Stimulated activated CD4-positive, alpha-beta T cell treated with anti-CD3 and anti-CD28 coated beads, Interleukin-4, amount 100 ng/mL, for 48 hours (primary cell): ENCODE results near the gene RALGPS1.

ENCODE experiments used
- DNase-seq, 2 donors: peaks; one replicate each; pipeline ENCODE4 v3.0.0-alpha.2; 2020; ENCODE audit warnings: low read depth in 2 of 2

The RALGPS1 gene

DNA sequence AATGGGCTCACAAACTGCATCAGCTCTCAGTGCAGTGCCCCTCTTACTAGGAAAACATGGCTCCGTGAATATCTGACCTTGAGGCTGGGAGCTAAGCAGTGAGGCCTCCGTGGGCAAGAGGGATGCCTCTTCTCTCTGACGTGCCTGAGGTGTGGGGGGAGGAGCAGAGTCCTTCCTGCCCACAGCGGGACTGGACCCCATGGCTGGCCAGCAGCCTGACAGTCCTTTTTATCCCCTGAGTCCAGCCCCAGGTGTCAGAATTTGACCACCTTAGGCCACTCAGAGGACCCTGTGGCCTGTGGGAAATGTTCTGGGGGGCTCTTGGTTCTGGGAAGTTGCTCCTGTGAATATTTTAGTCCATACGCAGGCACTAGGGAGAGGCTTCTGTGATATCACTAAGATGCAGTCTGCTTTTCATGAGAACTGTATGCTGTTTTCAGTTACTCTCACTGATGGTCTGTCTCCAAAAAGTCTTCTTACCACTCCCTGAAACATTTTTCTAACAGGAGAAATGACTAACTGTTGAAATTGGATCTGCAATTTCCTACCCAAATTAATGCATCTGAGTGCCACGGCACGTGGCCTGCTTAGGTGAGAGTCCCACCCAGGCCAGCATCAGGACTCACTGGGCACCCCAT is 184.5 kb downstream of the RALGPS1 start:
- DNase-seq: no peak

DNA sequence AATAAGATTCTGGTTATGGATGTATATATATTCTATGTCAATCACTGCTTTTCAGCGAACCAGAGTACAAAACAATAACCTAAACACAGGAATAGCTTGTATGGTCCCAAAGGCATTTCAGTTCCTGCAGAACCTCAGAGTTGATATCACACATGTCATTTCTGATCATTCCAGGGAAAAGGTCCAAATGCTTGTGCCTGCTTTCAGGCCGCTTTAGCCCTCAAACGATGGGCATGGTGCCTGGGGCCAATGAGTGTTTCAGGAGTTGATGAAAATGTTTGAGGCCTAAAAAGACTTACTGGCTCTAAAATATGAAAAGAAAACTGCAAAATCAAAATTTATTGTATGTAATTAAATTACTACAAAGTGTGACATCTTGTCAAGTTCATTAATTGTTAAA is 185.1 kb downstream of the RALGPS1 start:
- DNase-seq: no peak

DNA sequence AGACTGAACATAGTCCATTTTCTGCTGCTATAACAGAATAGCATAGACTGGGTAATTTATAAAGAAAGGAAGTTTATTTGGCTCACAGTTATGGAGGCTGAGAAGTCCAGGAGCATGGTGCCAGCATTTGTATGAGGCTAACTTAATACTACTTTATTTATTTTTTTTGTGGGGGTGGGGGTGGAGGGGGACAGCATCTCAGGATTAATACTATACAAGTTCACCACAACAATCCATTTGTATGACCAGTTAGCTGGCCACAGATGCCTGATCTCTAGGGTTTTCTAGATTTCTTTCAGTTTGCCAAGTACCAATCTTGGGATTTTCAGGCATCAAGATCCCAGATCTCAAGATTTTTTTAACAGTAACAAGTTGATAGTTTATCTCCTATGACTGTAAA is 187.6 kb downstream of the RALGPS1 start:
- DNase-seq: no peak

DNA sequence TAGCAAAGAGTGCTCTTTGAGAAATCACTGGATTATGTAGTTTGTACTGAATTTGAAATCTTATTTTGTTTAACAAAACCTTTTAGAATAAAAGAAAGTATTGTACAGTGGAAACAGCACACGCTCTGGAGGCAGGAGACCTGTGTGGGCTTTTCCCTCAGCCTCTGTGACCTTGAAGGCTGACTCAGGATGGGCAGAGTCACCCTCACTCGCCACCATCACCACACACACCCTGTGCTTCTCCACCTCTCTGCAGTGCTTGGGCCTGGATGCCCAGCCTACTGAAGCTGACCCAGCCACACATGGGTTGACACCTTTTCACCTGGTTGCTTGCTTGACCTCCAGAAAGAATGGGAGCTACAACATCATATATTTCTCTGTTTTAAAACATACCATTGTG is 188.2 kb downstream of the RALGPS1 start:
- no peak for DNase-seq

DNA sequence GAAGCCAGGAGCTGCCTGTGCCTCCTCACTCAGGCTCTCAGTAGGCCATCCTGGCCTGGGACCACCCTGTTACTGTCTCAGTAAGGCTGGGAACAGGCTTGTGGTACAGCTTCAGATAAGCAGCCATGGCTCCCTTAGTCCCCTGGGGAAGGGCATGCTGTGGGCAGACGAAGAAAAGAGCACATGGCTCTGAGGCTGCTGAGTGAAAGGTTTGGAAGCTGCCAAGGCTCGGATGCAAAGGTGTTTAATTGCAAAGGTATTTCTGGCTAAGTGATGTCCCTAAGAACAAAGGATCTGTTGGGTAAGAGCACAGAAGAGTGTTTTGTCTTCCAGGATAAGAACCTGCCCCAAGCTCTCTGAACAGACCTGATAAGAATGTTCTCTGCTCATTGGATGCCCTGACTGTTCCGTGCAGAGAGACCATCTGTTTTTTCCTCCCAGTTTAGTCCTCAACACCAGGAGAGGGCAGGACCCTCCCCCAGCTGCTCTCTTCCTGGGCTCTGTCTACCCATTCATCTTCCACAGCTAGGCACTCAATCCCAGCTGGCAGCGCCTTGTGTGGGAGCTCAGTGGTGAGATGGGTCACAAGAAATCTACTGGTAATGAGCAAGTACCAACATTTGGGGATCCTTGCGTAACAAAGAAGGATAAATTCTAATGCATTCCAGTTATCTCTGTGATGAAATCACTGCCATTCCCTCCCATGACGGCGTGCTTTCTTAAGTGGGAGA is 190.2 kb downstream of the RALGPS1 start:
- no peak for DNase-seq

DNA sequence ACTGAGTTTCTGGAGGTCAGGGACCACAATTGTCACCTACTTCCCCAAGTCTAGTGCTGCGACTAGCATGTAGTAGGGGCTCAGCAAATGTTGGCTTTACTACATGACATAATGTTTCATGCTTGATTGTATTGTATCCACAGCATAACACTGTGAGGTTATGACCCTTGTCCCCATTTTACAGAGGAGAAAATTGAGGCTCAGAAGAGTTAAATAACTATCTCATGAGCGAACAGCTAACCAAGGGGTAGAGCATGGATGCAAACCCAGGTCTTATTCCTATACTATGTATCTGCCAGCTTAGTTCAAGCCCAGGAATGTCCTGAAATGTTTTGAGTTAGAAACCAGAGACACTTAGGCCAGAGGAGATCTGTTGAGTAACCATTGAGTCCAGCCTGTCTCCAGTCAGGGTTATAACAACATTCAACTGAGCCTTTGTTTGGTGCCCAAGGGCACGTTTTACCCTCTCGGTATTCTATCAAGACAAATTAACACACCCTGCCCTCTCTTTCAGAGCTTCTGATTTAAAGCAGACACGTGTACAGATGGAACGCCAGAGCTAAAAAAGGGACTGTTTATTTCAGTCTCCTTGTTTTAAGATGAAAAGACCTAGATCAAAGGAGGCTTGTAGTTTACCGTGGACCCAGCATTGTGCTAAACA is 191.4 kb downstream of the RALGPS1 start:
- DNase-seq: no peak

DNA sequence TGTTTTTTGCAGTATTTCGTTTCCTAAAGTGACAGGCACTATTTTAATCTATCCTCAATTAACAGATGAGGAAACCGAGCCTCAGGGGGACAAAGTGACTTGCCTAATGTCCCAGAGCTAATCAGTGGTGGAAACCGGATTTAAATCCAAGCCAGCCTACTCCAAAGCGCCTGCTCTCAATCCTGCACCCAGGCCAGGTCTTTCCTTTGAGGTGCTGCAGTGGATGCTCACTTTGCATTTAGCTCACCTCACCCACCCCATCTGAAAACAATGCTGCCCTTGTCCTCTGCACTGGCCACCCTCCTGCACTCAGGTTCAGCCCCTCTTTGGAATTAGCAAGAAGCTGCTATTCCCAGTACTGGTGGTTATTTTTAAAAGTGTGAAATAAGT is 191.9 kb downstream of the RALGPS1 start:
- DNase-seq: no peak

DNA sequence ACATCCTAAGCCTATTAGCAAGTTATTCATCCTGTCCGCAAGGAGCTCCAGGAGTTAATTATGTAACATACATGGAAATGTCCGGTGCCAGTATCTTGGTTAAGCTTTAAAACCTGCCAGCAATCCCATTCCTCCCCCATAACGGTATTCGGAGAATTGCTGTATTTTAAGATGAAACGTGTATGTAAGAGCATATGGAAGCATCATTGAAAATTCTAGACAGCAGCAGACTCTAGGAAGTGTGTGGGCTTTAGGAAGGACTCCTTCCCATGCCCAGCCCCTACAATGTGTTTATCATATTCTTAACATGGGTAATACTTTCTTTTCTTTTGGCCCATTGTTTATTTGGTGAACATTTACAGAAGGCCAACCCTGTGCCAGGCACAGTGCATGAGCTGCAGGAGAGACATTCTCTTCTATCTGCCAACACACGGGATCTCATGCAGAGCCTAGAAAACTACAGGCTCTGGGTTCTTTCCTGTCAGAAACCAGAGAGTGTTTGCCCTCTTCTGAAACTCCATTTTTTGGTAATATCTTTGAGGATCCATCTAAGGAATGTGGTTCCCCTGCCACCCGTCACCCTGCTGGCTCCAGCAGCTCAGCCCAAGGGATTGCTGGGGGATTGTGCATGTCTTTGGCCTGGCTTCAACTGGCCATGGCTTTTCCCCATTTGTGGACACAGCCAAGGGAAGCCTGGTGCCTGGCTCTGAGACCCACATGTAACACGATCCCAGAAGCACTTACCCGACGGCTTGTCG is 192.8 kb downstream of the RALGPS1 start:
- DNase-seq: no peak

DNA sequence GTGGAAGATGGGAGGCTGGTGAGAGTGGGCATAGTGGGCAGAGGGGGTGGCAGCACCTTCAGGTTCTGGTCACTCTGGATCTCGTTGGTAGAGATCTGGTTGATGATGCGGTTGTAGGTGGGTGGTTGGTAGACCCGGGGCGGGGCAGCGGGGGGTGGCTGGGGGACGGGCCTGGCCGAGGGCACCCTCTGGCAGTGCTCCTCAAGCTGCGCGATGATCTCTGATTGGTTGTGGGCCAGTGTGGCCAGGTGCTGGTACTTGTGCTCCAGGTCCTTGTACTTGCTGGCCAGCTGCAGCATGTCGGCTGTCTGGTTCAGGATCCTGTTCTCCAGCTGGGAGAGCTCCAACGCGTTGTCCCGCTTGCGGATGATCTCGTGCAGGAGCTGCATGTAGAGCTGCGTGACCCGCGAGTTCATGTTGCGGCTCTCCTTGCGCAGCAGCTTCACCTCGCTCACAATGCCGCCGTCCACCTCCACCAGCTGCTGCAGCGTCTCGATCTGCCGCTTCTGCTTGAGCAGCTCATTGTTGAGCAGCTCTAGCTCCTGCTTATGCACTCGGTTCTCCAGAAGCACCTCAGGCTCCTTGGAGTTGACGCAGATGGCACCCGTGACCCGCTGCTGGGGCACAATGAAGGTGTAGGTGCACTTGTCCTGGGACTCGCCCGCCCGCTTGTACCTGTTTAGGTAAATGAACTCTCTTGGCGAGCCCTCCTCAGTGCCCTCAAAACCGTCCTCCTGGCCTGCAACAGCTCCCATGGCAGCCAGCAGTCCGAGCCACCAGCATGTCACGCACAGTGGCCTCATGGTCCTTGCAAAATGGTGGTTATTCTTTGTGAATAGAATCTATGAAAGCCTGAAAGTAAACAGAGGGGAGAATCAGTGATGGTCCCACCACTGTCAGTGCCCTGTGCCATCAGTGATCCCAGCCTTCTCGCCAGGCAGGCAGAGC is 193.6 kb downstream of the RALGPS1 start:
- DNase-seq: no peak

DNA sequence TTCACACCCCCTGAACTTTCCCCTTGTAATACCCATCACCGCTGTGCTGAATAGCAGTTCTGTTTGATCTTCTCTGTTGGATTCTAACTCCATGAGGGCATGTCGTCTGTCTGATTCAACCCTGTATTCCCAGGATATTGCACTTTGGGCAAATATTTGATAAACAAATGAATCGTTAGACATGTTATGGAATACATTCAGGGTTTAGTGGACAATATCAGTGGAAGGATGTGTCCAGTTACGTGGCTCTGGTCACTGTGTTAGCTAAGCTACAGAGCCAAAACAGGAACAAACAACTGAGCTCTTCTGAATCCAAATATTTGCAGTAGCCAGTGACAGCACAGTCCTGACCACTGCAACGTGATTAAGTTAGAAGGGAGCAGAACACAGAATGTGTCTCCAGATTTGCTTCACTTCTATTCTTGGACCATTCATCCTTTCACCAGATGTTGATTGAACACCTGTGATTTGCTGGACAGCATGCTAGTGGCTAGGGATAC is 194.7 kb downstream of the RALGPS1 start:
- no peak for DNase-seq

DNA sequence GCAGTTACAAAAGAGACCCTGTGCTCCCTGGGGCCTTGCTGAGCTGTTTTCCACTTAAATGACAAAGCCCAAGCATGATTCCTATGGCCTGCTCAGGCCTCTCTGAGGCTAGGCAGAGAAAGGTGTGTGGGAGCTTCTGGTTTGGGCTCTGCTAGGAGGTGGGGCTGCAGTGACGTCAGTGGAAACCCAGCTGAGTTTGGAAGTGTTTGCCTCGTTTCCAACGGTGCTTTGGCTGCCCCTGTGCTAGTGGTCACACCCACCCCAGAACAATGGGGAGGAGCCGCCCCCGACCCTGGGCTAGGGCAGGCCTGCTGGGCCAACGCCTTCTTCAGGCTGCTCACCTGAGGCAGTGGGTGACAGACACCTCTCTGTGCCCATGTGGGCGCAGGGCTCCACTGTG is 197.5 kb downstream of the RALGPS1 start:
- no peak for DNase-seq

DNA sequence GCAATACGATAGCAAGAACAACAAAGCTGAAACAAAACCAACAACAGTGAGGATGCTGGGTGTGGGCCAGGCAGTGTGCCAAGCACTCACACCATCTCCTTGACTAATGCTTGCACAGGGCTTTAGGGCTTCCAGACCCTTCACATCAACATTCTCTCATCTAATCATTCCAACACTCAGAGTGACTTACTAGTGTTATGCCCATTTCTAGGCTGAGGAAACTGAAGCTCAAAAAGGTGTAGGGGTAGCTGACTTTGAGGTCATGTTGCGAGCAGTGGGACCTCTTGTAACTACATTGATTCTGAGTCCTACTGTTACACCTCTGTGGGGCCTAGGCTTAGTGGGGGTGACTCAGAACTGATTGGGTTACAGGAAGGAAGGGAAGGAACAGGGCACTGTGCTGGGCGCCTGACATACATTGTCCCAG is 198.2 kb downstream of the RALGPS1 start:
- no peak for DNase-seq

DNA sequence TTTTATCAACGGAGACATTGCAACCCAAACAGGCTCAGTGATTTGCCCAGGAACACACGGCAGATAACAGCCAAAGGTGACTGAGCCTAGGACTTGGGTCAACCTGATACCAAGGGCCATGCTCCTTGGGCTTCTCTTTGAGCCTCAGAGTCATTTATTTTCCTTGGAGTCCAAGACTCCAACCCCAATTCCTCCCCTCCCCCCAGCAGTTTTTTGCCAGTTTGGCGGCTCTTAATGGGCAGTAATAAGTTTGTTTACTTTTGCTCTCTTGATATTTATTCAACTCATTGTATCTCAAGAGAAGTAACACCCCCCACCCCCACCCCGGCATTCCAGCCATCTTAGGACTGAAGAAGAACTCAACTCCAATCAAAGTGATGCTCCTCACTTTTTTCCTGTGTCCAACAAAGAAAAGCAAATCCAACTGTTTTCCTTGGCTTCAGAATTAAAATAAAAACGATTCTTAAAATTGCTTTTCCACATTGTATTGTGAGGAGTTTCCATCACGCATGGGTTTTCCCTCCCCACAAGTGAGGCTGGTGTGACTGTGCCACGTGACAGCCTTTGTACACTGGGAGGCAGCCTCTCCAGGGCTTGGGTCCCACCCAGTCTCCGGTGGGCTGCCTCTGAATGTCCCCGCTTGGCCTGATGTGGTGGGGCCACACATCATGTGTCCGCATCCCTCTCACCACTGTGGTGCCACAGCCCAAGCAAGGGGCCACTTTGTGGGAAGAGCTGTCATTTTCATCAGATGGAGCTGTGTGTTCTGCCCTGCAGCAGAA is 198.8 kb downstream of the RALGPS1 start:
- no peak for DNase-seq

DNA sequence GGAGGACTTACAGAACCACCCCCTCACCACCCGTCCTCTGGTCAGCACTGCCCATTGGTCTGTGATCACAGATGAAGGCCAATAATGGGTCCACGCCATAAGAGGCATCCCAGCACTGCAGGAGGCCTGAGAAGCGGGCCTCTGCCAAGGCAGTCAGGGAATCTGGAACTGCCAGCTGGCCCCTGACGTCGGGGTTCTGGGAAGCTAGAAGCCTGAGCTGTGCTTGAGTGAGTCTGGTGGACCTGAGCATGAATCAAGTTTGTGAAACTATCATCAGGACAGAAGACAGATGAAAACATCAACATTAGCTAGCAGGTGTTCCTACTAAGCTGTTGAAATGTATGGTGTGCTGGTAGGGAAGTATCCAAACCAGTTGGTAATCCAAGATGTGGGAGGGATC is 200.0 kb downstream of the RALGPS1 start:
- DNase-seq: no peak

DNA sequence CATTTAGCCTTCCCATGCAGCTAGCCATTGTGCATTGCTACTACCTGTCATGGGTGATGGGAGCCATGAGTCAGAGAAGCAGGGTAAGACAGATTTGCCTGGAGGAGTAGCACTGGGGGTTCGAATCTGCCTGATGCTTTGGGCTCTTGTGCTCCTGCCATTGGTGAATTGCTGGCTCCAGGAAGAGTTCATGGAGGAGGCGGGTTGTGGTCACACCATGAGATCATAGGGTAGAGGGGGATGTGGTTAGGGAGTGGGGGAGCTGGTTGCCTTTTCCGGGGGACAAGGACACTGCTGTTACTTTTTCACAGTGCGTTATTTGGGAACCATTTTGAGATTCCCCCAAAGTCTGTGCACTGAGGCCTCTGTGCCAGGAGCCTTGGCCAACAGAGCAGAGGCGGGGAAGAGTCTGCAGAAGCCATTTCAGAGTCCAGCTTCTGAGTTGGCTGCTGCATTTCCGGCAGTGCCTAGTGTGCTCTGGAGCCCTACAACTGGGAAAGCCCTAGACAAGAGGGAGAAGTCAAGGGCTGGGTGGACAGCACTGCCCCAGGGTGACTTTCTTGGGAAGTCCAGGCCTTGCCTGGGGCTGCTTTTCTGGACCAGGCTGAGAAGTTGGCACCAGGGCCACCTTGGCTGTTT is 201.6 kb downstream of the RALGPS1 start:
- no peak for DNase-seq

DNA sequence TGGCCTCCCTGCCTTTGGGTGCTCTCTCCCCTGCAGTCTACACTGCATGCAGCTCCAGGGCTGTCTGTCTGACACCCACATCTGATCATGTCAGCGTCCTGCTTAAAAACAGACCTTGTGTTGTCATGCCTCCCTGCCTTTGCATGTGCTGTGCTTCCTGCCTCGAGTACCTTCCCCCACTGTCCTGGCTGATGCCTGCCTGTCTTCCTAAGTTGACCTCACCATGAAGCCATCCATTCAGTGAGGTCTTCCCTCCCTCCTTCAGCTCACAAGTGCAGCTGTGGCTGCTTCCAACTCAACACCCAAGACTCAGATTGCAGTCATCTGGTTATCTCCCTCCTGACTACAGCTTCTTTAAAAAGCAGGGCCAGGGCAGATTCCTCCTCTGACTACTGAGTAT is 202.4 kb downstream of the RALGPS1 start:
- DNase-seq: no peak

DNA sequence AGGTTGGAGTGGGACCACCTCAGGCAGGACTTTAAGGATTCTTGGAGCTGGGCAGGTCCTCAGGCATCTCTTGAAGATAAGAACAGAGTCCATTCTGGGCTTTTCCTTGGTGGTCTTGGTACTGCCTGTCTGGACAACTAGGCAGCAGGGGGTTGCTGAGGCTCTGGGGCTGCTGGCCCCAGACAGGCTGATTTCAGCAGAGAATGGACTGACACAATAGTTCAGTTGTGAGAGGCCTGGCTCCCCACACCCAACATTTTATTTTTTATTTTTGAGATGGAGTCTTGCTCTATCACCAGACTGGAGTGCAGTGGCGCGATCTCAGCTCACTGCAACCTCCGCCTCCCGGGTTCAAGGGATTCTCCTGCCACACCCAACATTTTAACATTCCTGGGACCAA is 203.2 kb downstream of the RALGPS1 start:
- no peak for DNase-seq

DNA sequence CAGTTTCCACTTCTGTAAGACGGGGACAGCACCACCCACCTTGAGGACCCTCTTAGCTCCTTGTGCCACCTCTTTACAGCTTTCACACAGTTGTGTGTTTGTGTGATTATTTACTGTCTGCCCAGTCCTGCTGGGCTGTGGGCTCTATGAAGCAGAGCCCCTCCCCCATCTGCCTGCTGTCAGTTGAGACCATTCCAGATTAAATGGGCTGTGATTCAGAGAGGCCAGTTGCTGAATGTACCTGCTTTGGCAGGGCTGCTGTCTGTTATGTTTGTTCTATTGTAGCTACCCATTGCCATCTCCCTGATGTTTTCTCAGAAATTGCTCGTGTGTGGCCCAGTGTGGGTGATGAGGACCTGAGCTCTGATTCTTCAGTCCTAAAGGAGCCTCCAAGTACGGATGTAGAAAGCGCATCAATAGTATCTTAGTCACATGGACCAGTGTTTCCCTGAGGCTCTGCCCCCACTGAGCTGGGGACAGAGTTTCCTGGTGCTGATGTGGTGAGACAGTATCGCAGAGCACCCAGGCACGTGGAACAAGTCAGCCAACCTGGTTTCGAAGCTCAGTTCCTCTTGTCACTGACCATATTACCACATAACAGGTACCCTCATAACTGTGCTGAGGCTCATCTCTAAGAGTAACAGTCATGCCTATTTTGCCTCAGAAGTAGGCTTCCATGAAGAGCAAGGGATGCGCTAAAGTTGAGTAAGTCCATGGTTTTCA is 204.2 kb downstream of the RALGPS1 start:
- no peak for DNase-seq

DNA sequence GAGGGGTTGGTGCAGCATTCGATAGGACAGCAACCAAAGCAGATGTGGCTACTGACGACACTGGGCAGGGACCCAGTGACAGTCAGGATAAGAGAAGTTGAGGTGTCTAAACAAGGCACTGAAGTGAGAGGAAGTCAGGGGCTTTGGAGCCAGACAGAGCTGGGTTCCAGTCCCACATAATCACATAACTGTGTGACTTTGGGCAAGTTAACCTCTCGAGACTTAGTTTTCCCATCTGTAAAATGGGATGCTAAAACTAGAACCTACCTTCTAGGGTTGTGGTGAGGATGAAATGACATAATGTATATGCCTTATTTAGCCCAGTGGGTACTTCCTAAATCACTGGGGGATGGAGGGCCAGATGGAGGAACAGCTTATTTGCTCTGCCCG is 204.7 kb downstream of the RALGPS1 start:
- DNase-seq: no peak
